Natural killer cell (primary cell): Measurements from ENCODE around the gene RMDN3. TPM values are rescaled to one million over a fixed set of nuclear protein-coding genes. Genes with fewer than 3 reads are reported as not detected.

Experiments used
- ATAC-seq, 3 donors: fragments of 150-1000 bp in 2 of 3; fragments of 200-7000 bp in 1 of 3; cut with Tn5 transposase; 1 replicate in 1 of 3; 2 replicates in 2 of 3; pipeline ENCODE4 v1.10.0; 2021; ENCODE audit warnings: mild to moderate bottlenecking in 2 of 3, moderate library complexity in 2 of 3
- DNase-seq, 2 donors: peaks; one replicate each; pipeline versions ENCODE4 v3.0.0 to v3.0.0-alpha.2; 2013 to 2021; ENCODE audit warnings: mixed read lengths in 1 of 2
- H3K27ac ChIP-seq: one replicate; pipeline ENCODE4 v1.5.1; 2013; ENCODE audit warnings: mild to moderate bottlenecking, low read length
- H3K27me3 ChIP-seq: one replicate; pipeline ENCODE4 v1.6.1; 2013; ENCODE audit warnings: low read length; ENCODE audit not compliant: control insufficient read depth, insufficient read depth
- H3K36me3 ChIP-seq: one replicate; pipeline ENCODE4 v1.6.1; 2013; ENCODE audit warnings: low read length; ENCODE audit not compliant: control insufficient read depth, insufficient read depth
- H3K4me1 ChIP-seq: one replicate; pipeline ENCODE4 v1.6.1; 2013; ENCODE audit warnings: low read length; ENCODE audit not compliant: control insufficient read depth, insufficient read depth
- H3K4me3 ChIP-seq: one replicate; pipeline ENCODE4 v1.5.1; 2013; ENCODE audit warnings: low read length
- H3K9me3 ChIP-seq: one replicate; pipeline ENCODE4 v1.6.1; 2013; ENCODE audit warnings: low read length; ENCODE audit not compliant: control insufficient read depth, insufficient read depth
- H3K27ac Mint-ChIP-seq, 2 donors: one replicate each; pipeline ENCODE4 v1.8.0; 2022; ENCODE audit warnings: mild to moderate bottlenecking in 2 of 2, mixed read lengths in 2 of 2, moderate library complexity in 1 of 2
- H3K27me3 Mint-ChIP-seq, 2 donors: one replicate each; pipeline ENCODE4 v1.8.0; 2022; ENCODE audit warnings: low read depth in 2 of 2, mixed read lengths in 2 of 2
- H3K36me3 Mint-ChIP-seq: one replicate; pipeline ENCODE4 v1.8.0; 2022; ENCODE audit warnings: mixed read lengths
- H3K4me1 Mint-ChIP-seq, 2 donors: one replicate each; pipeline ENCODE4 v1.8.0; 2022; ENCODE audit warnings: mixed read lengths in 2 of 2
- H3K4me3 Mint-ChIP-seq: one replicate; pipeline ENCODE4 v1.8.0; 2022; ENCODE audit warnings: mild to moderate bottlenecking, moderate library complexity, mixed read lengths
- H3K9me3 Mint-ChIP-seq, 2 donors: one replicate each; pipeline ENCODE4 v1.8.0; 2022; ENCODE audit warnings: mixed read lengths in 2 of 2
- CTCF ChIP-seq: fragments of 200-600 bp; IDR thresholded peaks from one replicate; pipeline ENCODE4 v1.8.0; 2022; ENCODE audit warnings: antibody characterized with exemption
- WGBS: methylation state at CpG from one replicate; pipeline ENCODE4 v1.1.7; 2013; ENCODE audit warnings: missing lambda C conversion rate; ENCODE audit not compliant: insufficient coverage; 5-methylcytosine and 5-hydroxymethylcytosine counted together
- intact Hi-C: fragments of 100-400 bp; cut with micrococcal nuclease; formaldehyde crosslinking; loops from one replicate; pipeline ENCODE4 v1.14.2; 2022
- total RNA-seq, 4 donors: library from RNA; stranded (reverse); fragments of 120-200 nt in 1 of 4; gene quantifications; one replicate each; pipeline versions ENCODE4 v1.2.3 to v1.2.4, GENCODE V29; 2013 to 2022

The RMDN3 gene
- total RNA-seq, 3 donors from 2014 or later (not counting 1 experiment from before 2014, with no cell fraction given): 52.8 to 82.3 (median 72.0) TPM

DNA sequence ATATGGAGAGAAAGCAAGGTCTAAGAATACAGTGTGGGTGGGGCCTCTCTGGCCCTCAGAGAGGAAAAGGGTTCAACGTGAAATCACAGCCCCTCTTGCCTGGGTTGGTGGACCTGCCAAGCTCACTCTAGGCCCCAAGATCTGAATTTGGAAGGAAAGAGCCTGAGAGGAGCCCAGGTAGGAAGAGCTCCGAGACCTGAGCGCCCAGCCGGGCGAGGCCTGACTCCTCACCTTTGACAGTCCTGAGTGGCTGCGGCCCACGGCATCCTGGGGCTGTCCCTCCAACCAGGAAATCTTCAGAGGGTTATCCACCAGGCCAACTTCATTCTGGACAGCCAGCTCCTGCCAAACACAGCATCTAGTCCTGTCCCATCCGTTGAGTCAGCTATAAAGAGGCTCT is 18.4 kb upstream of the RMDN3 start:
- peaks cover 34 to 51% of the 10 kb centered on the region in 2 donors for H3K4me1 Mint-ChIP-seq
- peaks cover 6% of the 10 kb centered on the region for H3K36me3 Mint-ChIP-seq
- intact Hi-C loops: no loop called here
- H3K4me3 Mint-ChIP-seq: no peak overlapping the region
- 95% methylated on average over 8 of the region's 8 CpGs for WGBS
- ATAC-seq: no peak
- H3K27ac Mint-ChIP-seq: no peak overlapping the region
- TF ChIP-seq CTCF: no peak
- H3K27me3 Mint-ChIP-seq: no peaks in the 10 kb centered on the region
- H3K36me3 ChIP-seq: peaks cover 37% of the 10 kb centered on the region
- no peak for DNase-seq
- no peak overlapping the region for H3K27ac ChIP-seq
- H3K9me3 Mint-ChIP-seq: no peaks in the 10 kb centered on the region
- no peaks in the 10 kb centered on the region for H3K27me3 ChIP-seq
- peaks cover 56% of the 10 kb centered on the region for H3K4me1 ChIP-seq
- H3K4me3 ChIP-seq: no peak overlapping the region
- no peaks in the 10 kb centered on the region for H3K9me3 ChIP-seq

- H3K4me1 Mint-ChIP-seq: peaks cover 37 to 48% of the 10 kb centered on the region in 2 donors
- H3K36me3 ChIP-seq: peaks cover 44% of the 10 kb centered on the region
These were observed 17.0 kb upstream of the RMDN3 start for GRCh38 chr15:40772014-40772413.

DNA sequence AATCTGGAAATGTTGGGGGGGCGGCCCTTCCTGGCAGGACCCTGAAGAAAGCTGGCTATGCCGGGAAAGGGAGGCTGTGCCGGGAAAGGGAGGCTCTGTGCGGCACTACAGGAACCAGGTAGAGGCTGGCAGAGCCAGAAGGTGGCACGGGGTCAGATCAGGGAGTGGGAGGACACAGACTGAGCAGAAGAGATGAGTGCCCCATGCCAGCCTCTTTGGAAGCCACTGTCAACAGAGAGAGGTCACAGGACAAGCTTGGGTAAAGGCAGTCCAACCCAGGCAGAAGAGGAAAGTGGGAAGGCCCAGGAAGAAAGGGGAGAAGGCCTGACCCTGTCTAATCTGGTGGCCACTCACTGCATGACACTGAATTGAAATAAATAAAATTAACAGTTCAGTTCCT is 16.2 kb upstream of the RMDN3 start:
- no peaks in the 10 kb centered on the region for H3K9me3 ChIP-seq
- Mint-ChIP-seq H3K4me1 (peaks cover 33 to 43% of the 10 kb centered on the region in 2 donors), H3K27ac (peak overlapping the region in 1 of 2 donors; percentile 96), H3K36me3 (peaks cover 6% of the 10 kb centered on the region), H3K27me3 (no peaks in the 10 kb centered on the region), H3K4me3 (no peak overlapping the region), H3K9me3 (no peaks in the 10 kb centered on the region)
- H3K27ac ChIP-seq: no peak overlapping the region
- no peaks in the 10 kb centered on the region for H3K27me3 ChIP-seq
- peaks cover 47% of the 10 kb centered on the region for H3K36me3 ChIP-seq
- over 99% methylated on average over 5 of the region's 5 CpGs for WGBS
- DNase-seq: no peak
- intact Hi-C loops: no loop called here
- H3K4me1 ChIP-seq: peaks cover 47% of the 10 kb centered on the region
- TF ChIP-seq CTCF: no peak
- no peak for ATAC-seq
- H3K4me3 ChIP-seq: no peak overlapping the region

More at GRCh38 chr15:40772014-40772413, 17.0 kb upstream of the RMDN3 start:
- Mint-ChIP-seq H3K4me3 (no peak overlapping the region), H3K9me3 (no peaks in the 10 kb centered on the region), H3K27ac (no peak overlapping the region), H3K27me3 (no peaks in the 10 kb centered on the region), H3K36me3 (peaks cover 6% of the 10 kb centered on the region)
- H3K9me3 ChIP-seq: no peaks in the 10 kb centered on the region
- 93% methylated on average over 11 of the region's 13 CpGs for WGBS
- intact Hi-C loops: no loop called here
- H3K27me3 ChIP-seq: no peaks in the 10 kb centered on the region
- no peak for DNase-seq
- no peak for TF ChIP-seq CTCF
- no peak overlapping the region for H3K4me3 ChIP-seq
- H3K27ac ChIP-seq: no peak overlapping the region
- no peak for ATAC-seq
- H3K4me1 ChIP-seq: peaks cover 50% of the 10 kb centered on the region

DNA sequence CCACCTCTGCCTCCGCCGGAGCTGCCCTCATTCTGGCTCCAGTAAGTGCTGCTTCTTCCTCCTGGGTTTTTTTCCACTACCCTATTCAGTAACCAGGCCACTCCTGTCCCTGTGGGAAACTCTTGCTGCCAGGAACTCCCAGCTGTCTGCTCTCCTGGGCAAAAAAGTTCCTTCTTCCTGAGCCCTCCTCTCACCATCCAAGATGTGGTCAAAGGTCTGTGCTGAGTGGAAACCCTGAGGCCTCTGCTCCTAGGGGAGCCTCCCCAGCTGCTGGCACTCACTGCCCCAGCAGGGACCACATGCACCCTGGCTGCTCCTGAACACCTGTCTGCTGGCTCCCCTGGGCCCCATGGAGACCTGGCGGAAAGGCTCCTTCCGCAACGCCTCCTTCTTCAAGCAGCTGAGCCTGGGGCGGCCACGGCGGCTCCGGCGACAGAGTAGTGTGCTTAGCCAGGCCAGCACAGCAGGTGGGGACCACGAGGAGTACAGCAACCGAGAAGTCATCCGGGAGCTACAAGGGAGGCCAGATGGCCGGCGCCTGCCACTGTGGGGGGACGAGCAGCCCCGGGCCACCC is 15.2 kb upstream of the RMDN3 start:
- peak overlapping the region; percentile 77 for H3K4me3 Mint-ChIP-seq

More for the DNA sequence above, 15.2 kb upstream of the RMDN3 start:
- H3K4me1 Mint-ChIP-seq: peaks cover 37 to 48% of the 10 kb centered on the region in 2 donors
- H3K27ac ChIP-seq: peak overlapping the region; percentile 60
- no peak for TF ChIP-seq CTCF
- peaks cover 6% of the 10 kb centered on the region for H3K36me3 Mint-ChIP-seq
- no peak for ATAC-seq
- intact Hi-C loops: no loop called here
- H3K27me3 ChIP-seq: no peaks in the 10 kb centered on the region
- peak overlapping the region; percentile 86 to 96 for H3K27ac Mint-ChIP-seq
- no peaks in the 10 kb centered on the region for H3K9me3 Mint-ChIP-seq
- H3K4me3 ChIP-seq: no peak overlapping the region
- no peaks in the 10 kb centered on the region for H3K27me3 Mint-ChIP-seq
- H3K4me1 ChIP-seq: peaks cover 47% of the 10 kb centered on the region
- no peak for DNase-seq
- WGBS: 72% methylated on average over 17 of the region's 17 CpGs
- H3K9me3 ChIP-seq: no peaks in the 10 kb centered on the region
- H3K36me3 ChIP-seq: peaks cover 37% of the 10 kb centered on the region
